ENCODE data around the gene IDH1. TPM values are rescaled to one million over a fixed set of nuclear protein-coding genes. Genes with fewer than 3 reads are reported as not detected.

IDH1 gene
- total and polyA plus RNA-seq, 2 donors (not counting 1 experiment from before 2014, with no cell fraction given): 13.9 to 41.4 TPM

- Histone ChIP-seq H3K4me1 (ENCODE audit: control insufficient read depth in 2 of 2, insufficient read depth in 2 of 2, low read length in 2 of 2) (peaks cover 34 to 42% of the 10 kb centered on the region in 2 donors), H3K79me2 (ENCODE audit: control insufficient read depth, insufficient read depth, low read length) (peaks cover 57% of the 10 kb centered on the region), H3K36me3 (replicated peaks in 1 of 2; ENCODE audit: control extremely low read depth in 1 of 2, control insufficient read depth in 1 of 2, extremely low read depth in 1 of 2, insufficient read depth in 2 of 2, low read length in 1 of 2) (peaks cover 4 to 7% of the 10 kb centered on the region in 2 experiments), H3K27ac (ENCODE audit: low read length in 2 of 2) (peak overlapping the region; percentile 85 to 89), H2AFZ (ENCODE audit: insufficient read depth, low read depth, low read length, poor library complexity, severe bottlenecking) (peak overlapping the region; percentile 89), H3K9ac (ENCODE audit: low read length) (peak overlapping the region; percentile 90), H3K4me3 (ENCODE audit: control extremely low read depth in 1 of 5, extremely low read depth in 1 of 5, insufficient read depth in 1 of 5, low read depth in 2 of 5, low read length in 4 of 5) (peak overlapping the region; percentile 61 to 98 (median 76)), H4K20me1 (ENCODE audit: control insufficient read depth, insufficient read depth, low read length, poor library complexity, severe bottlenecking) (peaks cover 31% of the 10 kb centered on the region), H3K27me3 (replicated peaks in 1 of 4; ENCODE audit: control extremely low read depth in 1 of 4, control insufficient read depth in 3 of 4, insufficient read depth in 4 of 4, low read length in 3 of 4) (no peaks in the 10 kb centered on the region), H3K4me2 (replicated peaks; ENCODE audit: low read depth, low read length, poor library complexity, severe bottlenecking) (peak overlapping the region; percentile 87), H3K9me3 (ENCODE audit: control extremely low read depth in 1 of 3, control insufficient read depth in 2 of 3, insufficient read depth in 1 of 3, low read length in 2 of 3) (no peaks in the 10 kb centered on the region)
- WGBS (ENCODE audit: insufficient coverage): no CpG with 5 or more reads among the region's 3 CpGs
- no peak for ATAC-seq (ENCODE audit: low read depth)
- Mint-ChIP-seq H3K27me3 (no peaks in the 10 kb centered on the region), H3K27ac (peak overlapping the region; percentile 99), H3K4me1 (peaks cover 45% of the 10 kb centered on the region), H3K4me3 (peak overlapping the region; percentile 95), H3K9me3 (ENCODE audit: insufficient read depth) (no peaks in the 10 kb centered on the region)
- TF ChIP-seq EZH2 (IDR thresholded peaks at IDR 0.05; ENCODE audit: borderline replicate concordance, insufficient read depth, low read depth, low read length, poor library complexity, severe bottlenecking) (no peak), CTCF (IDR thresholded peaks at IDR 0.05) (no peak)
- no peak for DNase-seq
- ChIA-PET CTCF (interaction anchor here (1.2 to 4.8 kb wide), 4 partner anchors 13 to 53 kb away, joined by 3 to 63 read pairs (median 24); partner anchors contain the start of gene IDH1), POLR2A (interaction anchor here (1.8 to 2.4 kb wide), 2 partner anchors 45 to 642 kb away, joined by 10 to 11 read pairs; partner anchors contain the start of gene METTL21A)
- intact Hi-C loops (cut with micrococcal nuclease): loop anchor here (1.0 to 10.0 kb wide), 9 partner anchors 12 to 1500 kb away; partner anchors contain the start of genes CCNYL1, CREB1, FASTKD2 and IDH1
These were observed 12.1 kb upstream of the IDH1 start for GRCh38 chr2:208266936-208267335.

GRCh38 chr2:208266553-208266893 is 11.7 kb upstream of the IDH1 start:
- peak overlapping the region; percentile 89 for H2AFZ ChIP-seq (ENCODE audit: insufficient read depth, low read depth, low read length, poor library complexity, severe bottlenecking)
- peak overlapping the region; percentile 87 for H3K4me2 ChIP-seq (replicated peaks; ENCODE audit: low read depth, low read length, poor library complexity, severe bottlenecking)
- TF ChIP-seq CTCF (IDR thresholded peaks at IDR 0.05) (no peak), EZH2 (IDR thresholded peaks at IDR 0.05; ENCODE audit: borderline replicate concordance, insufficient read depth, low read depth, low read length, poor library complexity, severe bottlenecking) (no peak)
- ChIA-PET CTCF (interaction anchor here (1.0 to 2.4 kb wide), 4 partner anchors 12 to 736 kb away, joined by 3 to 63 read pairs (median 4); partner anchors contain the start of genes CREB1 and IDH1), POLR2A (interaction anchor here (1.8 to 3.4 kb wide), 3 partner anchors 12 to 641 kb away, joined by 10 to 31 read pairs (median 11); partner anchors contain the start of genes IDH1 and METTL21A)
- H3K4me1 ChIP-seq (ENCODE audit: control insufficient read depth in 2 of 2, insufficient read depth in 2 of 2, low read length in 2 of 2): peaks cover 34 to 42% of the 10 kb centered on the region in 2 donors
- H3K79me2 ChIP-seq (ENCODE audit: control insufficient read depth, insufficient read depth, low read length): peaks cover 53% of the 10 kb centered on the region
- peaks cover 27% of the 10 kb centered on the region for H4K20me1 ChIP-seq (ENCODE audit: control insufficient read depth, insufficient read depth, low read length, poor library complexity, severe bottlenecking)
- peak overlapping the region; percentile 90 for H3K9ac ChIP-seq (ENCODE audit: low read length)
- H3K9me3 ChIP-seq (ENCODE audit: control extremely low read depth in 1 of 3, control insufficient read depth in 2 of 3, insufficient read depth in 1 of 3, low read length in 2 of 3): no peaks in the 10 kb centered on the region
- no peak for DNase-seq
- H3K27me3 ChIP-seq (replicated peaks in 1 of 4; ENCODE audit: control extremely low read depth in 1 of 4, control insufficient read depth in 3 of 4, insufficient read depth in 4 of 4, low read length in 3 of 4): no peaks in the 10 kb centered on the region
- peak overlapping the region; percentile 85 to 89 for H3K27ac ChIP-seq (ENCODE audit: low read length in 2 of 2)
- Mint-ChIP-seq H3K4me3 (peak overlapping the region; percentile 95), H3K27ac (peak overlapping the region; percentile 99), H3K9me3 (ENCODE audit: insufficient read depth) (no peaks in the 10 kb centered on the region), H3K27me3 (no peaks in the 10 kb centered on the region), H3K4me1 (peaks cover 45% of the 10 kb centered on the region)
- intact Hi-C loops (cut with micrococcal nuclease): loop anchor here (1.0 to 10.0 kb wide), 9 partner anchors 11 to 1499 kb away; partner anchors contain the start of genes CCNYL1, CREB1, FASTKD2 and IDH1
- ATAC-seq (ENCODE audit: low read depth): no peak
- H3K4me3 ChIP-seq (ENCODE audit: control extremely low read depth in 1 of 5, extremely low read depth in 1 of 5, insufficient read depth in 1 of 5, low read depth in 2 of 5, low read length in 4 of 5): peak overlapping the region; percentile 61 to 98 (median 76)
- H3K36me3 ChIP-seq (replicated peaks in 1 of 2; ENCODE audit: control extremely low read depth in 1 of 2, control insufficient read depth in 1 of 2, extremely low read depth in 1 of 2, insufficient read depth in 2 of 2, low read length in 1 of 2): peaks cover 3 to 4% of the 10 kb centered on the region in 2 experiments
- WGBS (ENCODE audit: insufficient coverage): 0% methylated on average over 4 of the region's 11 CpGs

Measured in B cell (primary cell).